ENCODE measurements around the gene SRD5A1.

DNA sequence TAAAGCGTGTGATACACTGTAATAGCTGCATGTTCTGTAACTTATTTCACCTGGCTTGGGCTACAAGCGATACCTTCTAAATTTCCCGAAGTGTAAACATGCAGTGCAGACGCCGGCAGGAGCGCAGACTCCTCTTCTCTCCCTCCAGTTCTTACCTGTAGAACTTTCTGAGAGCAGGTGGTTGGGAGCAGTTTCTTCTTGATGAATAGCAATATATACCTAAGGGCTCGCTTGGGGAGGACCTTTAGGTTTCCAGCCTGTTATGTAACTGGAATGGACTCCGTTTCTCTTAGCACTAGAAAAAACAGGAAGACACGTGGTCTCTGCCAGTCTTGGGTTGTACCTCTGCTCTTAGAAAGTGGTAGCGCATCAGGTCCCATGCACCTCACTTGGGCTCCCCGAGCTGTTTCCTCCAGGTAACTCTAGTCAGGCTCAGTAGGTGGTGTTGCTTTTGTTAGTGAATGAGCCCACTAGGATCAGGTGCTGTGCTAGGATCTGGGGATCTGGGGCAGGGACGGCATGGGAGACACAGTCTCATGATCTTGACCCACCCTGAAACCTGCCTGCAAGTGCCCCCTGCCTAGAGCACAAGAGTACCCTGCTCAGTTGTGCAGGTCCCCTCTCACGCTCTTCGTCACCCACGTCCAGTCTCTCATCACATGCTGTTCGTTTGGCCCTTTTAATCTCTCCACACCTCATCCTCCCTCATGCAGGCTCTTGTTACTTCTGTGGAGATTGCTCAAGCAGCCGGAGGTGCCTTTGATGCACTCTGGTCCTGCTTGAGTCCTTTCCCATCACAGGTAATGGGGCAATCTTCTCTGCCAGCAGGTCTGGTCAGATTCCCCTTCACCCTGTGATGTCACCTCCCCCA lies 82.8 kb downstream of the SRD5A1 start:
- TF ChIP-seq CTCF (IDR thresholded peaks at IDR 0.05) (no peak), ZFX (IDR thresholded peaks at IDR 0.05; ENCODE audit: borderline replicate concordance) (no peak)
